GM18519 (cell line): ENCODE results near the gene MAPRE3.

Experiments
- ATAC-seq: cut with Tn5 transposase; IDR thresholded peaks from one replicate; pipeline ENCODE4 v1.9.1; 2021; ENCODE audit warnings: mild to moderate bottlenecking, moderate library complexity; ENCODE audit not compliant: unreplicated experiment, low FRiP score

MAPRE3 gene

GRCh38 chr2:26948800-26949199 lies 21.6 kb upstream of the MAPRE3 start:
- no peak for ATAC-seq

GRCh38 chr2:26950246-26950645 lies 20.2 kb upstream of the MAPRE3 start:
- ATAC-seq, result no peak

GRCh38 chr2:26951236-26951635 lies 19.2 kb upstream of the MAPRE3 start:
- no peak for ATAC-seq

GRCh38 chr2:26952374-26952773 lies 18.1 kb upstream of the MAPRE3 start:
- no peak for ATAC-seq

GRCh38 chr2:26954135-26954534 lies 16.3 kb upstream of the MAPRE3 start:
- no peak for ATAC-seq

- ATAC-seq, result no peak
Measured at GRCh38 chr2:26957041-26957440, 13.4 kb upstream of the MAPRE3 start.

- ATAC-seq, result no peak
Measured at GRCh38 chr2:26957534-26957933, 12.9 kb upstream of the MAPRE3 start.

GRCh38 chr2:26959331-26959730 lies 11.1 kb upstream of the MAPRE3 start:
- no peak for ATAC-seq

GRCh38 chr2:26964446-26965130 lies 5.8 kb upstream of the MAPRE3 start:
- ATAC-seq, result no peak

- no peak for ATAC-seq
Measured at GRCh38 chr2:26968001-26968400, 2.4 kb upstream of the MAPRE3 start.

GRCh38 chr2:26969077-26969844 lies 1.2 kb upstream of the MAPRE3 start:
- no peak for ATAC-seq

- no peak for ATAC-seq
Measured at GRCh38 chr2:26970928-26971627, 641 bp downstream of the MAPRE3 start.

- ATAC-seq, result no peak
Measured at GRCh38 chr2:26971911-26972786, 1.7 kb downstream of the MAPRE3 start.

GRCh38 chr2:26974352-26974751 lies 3.9 kb downstream of the MAPRE3 start:
- ATAC-seq, result no peak

GRCh38 chr2:26975102-26975501 lies 4.7 kb downstream of the MAPRE3 start:
- ATAC-seq, result no peak

GRCh38 chr2:26975656-26976055 lies 5.2 kb downstream of the MAPRE3 start:
- no peak for ATAC-seq

GRCh38 chr2:26976237-26976636 lies 5.8 kb downstream of the MAPRE3 start:
- no peak for ATAC-seq

GRCh38 chr2:26977012-26977411 lies 6.6 kb downstream of the MAPRE3 start:
- no peak for ATAC-seq

GRCh38 chr2:26978061-26978596 lies 7.7 kb downstream of the MAPRE3 start:
- ATAC-seq, result no peak

GRCh38 chr2:26979741-26980140 lies 9.3 kb downstream of the MAPRE3 start:
- no peak for ATAC-seq
